K562 (cell line): ENCODE measurements around the gene TLE4. TPM values are rescaled to one million over a fixed set of nuclear protein-coding genes. Genes with fewer than 3 reads are reported as not detected.

Source experiments
- ATAC-seq: fragments of 200-7000 bp; cut with Tn5 transposase; 3 replicates; pipeline ENCODE4 v1.9.1; 2020; ENCODE audit warnings: moderate library complexity
- BruUV-seq: library from RNA; stranded (reverse); fragments of 400-500 nt; replicated peaks from 2 replicates; lab custom pipeline; 2021; lab: Mats Ljungman, UMichigan
- CTCF ChIA-PET: fragments of 300-600 bp; formaldehyde crosslinking; extraction: SDS; loops from one replicate; lab custom pipeline; 2021; ENCODE audit warnings: low intra/inter-chr PET ratio; lab: Yijun Ruan, JAX
- POLR2A ChIA-PET: fragments of 300-600, 350-650 bp; sonication (Branson Sonifier 250); formaldehyde crosslinking; extraction: SDS; loops from one replicate; lab custom pipeline; 2021; ENCODE audit warnings: antibody characterized with exemption, inconsistent platforms; lab: Yijun Ruan, JAX
- DNase-seq, 4 experiments: peaks; one replicate each; pipeline versions ENCODE4 v3.0.0 to v3.0.0-alpha.2; 2011 to 2018; ENCODE audit warnings: low spot score in 3 of 4, mixed read lengths in 3 of 4; ENCODE audit errors: extremely low read depth in 1 of 4
- FAIRE-seq: peaks from 2 replicates; lab custom pipeline; 2011; peaks lifted over from hg19 to GRCh38; lab: Jason Lieb, UNC
- H2AFZ ChIP-seq: 2 replicates; pipeline ENCODE4 v1.6.0; 2011; ENCODE audit warnings: low read depth, low read length, control low read depth, inconsistent platforms
- H3K27ac ChIP-seq: fragments of 200-600 bp; 3 replicates; pipeline ENCODE4 v1.8.0; 2011; ENCODE audit warnings: low read depth, mild to moderate bottlenecking, control low read depth, inconsistent platforms, low read length, moderate library complexity, mixed read lengths; ENCODE audit errors: extremely low read depth
- H3K27me3 ChIP-seq, 2 experiments: fragments of 300-600 bp in 1 of 2; 2 replicates in 1 of 2; 3 replicates in 1 of 2; pipeline versions ENCODE4 v1.6.0 to v1.8.0; 2011; ENCODE audit warnings: inconsistent platforms in 2 of 2, low read length in 2 of 2, mild to moderate bottlenecking in 1 of 2, mixed read lengths in 1 of 2, moderate library complexity in 1 of 2; ENCODE audit not compliant: control insufficient read depth in 2 of 2, insufficient read depth in 2 of 2
- H3K36me3 ChIP-seq: fragments of 300-600 bp; 3 replicates; pipeline ENCODE4 v1.8.0; 2011; ENCODE audit warnings: mild to moderate bottlenecking, low read length, inconsistent platforms; ENCODE audit not compliant: control insufficient read depth, insufficient read depth
- H3K4me1 ChIP-seq, 2 experiments: fragments of 200-600 bp in 1 of 2; replicated peaks in 1 of 2; 2 replicates in 1 of 2; 3 replicates in 1 of 2; pipeline versions ENCODE4 v1.5.1 to v1.8.0; 2011; ENCODE audit warnings: inconsistent platforms in 2 of 2, low read length in 2 of 2, mild to moderate bottlenecking in 1 of 2, mixed read lengths in 1 of 2, moderate library complexity in 1 of 2; ENCODE audit not compliant: control insufficient read depth in 2 of 2, insufficient read depth in 2 of 2
- H3K4me2 ChIP-seq: 2 replicates; pipeline ENCODE4 v1.6.1; 2011; ENCODE audit warnings: low read length, control low read depth, inconsistent platforms, mixed read lengths; ENCODE audit not compliant: insufficient read depth
- H3K4me3 ChIP-seq: fragments of 200-600 bp; sonication (generic), shearing (Covaris generic); 2 replicates; pipeline ENCODE4 v1.5.1; 2016; ENCODE audit warnings: control low read depth, inconsistent platforms
- H3K79me2 ChIP-seq: fragments of 200-600 bp; 3 replicates; pipeline ENCODE4 v1.8.0; 2011; ENCODE audit warnings: low read length, inconsistent platforms; ENCODE audit not compliant: control insufficient read depth, insufficient read depth
- H3K9ac ChIP-seq, 2 experiments: 2 replicates each; pipeline versions ENCODE4 v1.6.0 to v1.6.1; 2011; ENCODE audit warnings: low read depth in 2 of 2, low read length in 2 of 2, control low read depth in 1 of 2, inconsistent platforms in 1 of 2, mild to moderate bottlenecking in 1 of 2, mixed read lengths in 1 of 2; ENCODE audit not compliant: insufficient read depth in 1 of 2
- H3K9me1 ChIP-seq: one replicate; pipeline ENCODE4 v1.6.0; 2011; ENCODE audit warnings: inconsistent platforms, mild to moderate bottlenecking, low read length, moderate library complexity; ENCODE audit not compliant: control insufficient read depth, insufficient read depth
- H3K9me3 ChIP-seq: replicated peaks from 2 replicates; pipeline ENCODE4 v1.5.1; 2011; ENCODE audit warnings: low read depth, low read length, inconsistent platforms; ENCODE audit not compliant: control insufficient read depth, insufficient read depth
- H4K20me1 ChIP-seq: replicated peaks from 2 replicates; pipeline ENCODE4 v1.6.1; 2011; ENCODE audit warnings: low read length, inconsistent platforms, mixed read lengths; ENCODE audit not compliant: control insufficient read depth, insufficient read depth
- ADNP ChIP-seq: fragments of 200-800 bp; sonication (Bioruptor generic); IDR thresholded peaks from 2 replicates; pipeline ENCODE4 v1.6.1; 2016; ENCODE audit warnings: missing genetic modification characterization, missing compliant biosample characterization
- BACH1 ChIP-seq: fragments of 200-800 bp; sonication (Bioruptor generic); IDR thresholded peaks from 2 replicates; pipeline ENCODE4 v1.6.1; 2016; ENCODE audit warnings: missing genetic modification characterization, missing compliant biosample characterization
- BRD9 ChIP-seq: fragments of 450-650 bp; IDR thresholded peaks from 2 replicates; pipeline ENCODE4 v1.6.1; 2018; ENCODE audit warnings: low read depth; ENCODE audit not compliant: partially characterized antibody
- ESRRA ChIP-seq: fragments of 450-650 bp; IDR thresholded peaks from 2 replicates; pipeline ENCODE4 v1.6.1; 2014; ENCODE audit warnings: low read depth, mild to moderate bottlenecking, moderate library complexity, borderline replicate concordance
- HDAC8 ChIP-seq: fragments of 450-650 bp; IDR thresholded peaks from 2 replicates; pipeline ENCODE4 v1.6.1; 2016; ENCODE audit warnings: mild to moderate bottlenecking, missing genetic modification characterization, moderate library complexity, missing compliant biosample characterization
- LARP7 ChIP-seq: fragments of 450-650 bp; IDR thresholded peaks from 2 replicates; pipeline ENCODE4 v1.6.1; 2016
- MEF2D ChIP-seq: conservative IDR thresholded peaks from 2 replicates; pipeline ENCODE4 v1.6.1; 2016; ENCODE audit warnings: low read depth, missing genetic modification characterization, missing compliant biosample characterization
- PHF8 ChIP-seq: fragments of 200-600 bp; sonication (generic); IDR thresholded peaks from 2 replicates; pipeline ENCODE4 v1.6.1; 2012; ENCODE audit warnings: mixed run types, mild to moderate bottlenecking, inconsistent platforms, low read length, moderate library complexity, borderline replicate concordance
- POLR2AphosphoS2 ChIP-seq: IDR thresholded peaks from 2 replicates; pipeline ENCODE4 v1.6.1; 2012; ENCODE audit warnings: low read length, improper control_type of control experiment
- POLR2AphosphoS5 ChIP-seq: IDR thresholded peaks from 2 replicates; pipeline ENCODE4 v1.6.1; 2011; ENCODE audit warnings: mild to moderate bottlenecking, low read depth, low read length, moderate library complexity; ENCODE audit not compliant: control insufficient read depth, insufficient read depth
- RBM39 ChIP-seq: fragments of 200-400 bp; formaldehyde crosslinking; optimal IDR thresholded peaks from 2 replicates; pipeline ENCODE3; 2018; ENCODE audit warnings: low read depth, low read length
- RFX7 ChIP-seq: fragments of 250-450 bp; sonication (Bioruptor Pico); IDR thresholded peaks from 2 replicates; pipeline ENCODE4 v1.5.1; 2021; ENCODE audit warnings: mild to moderate bottlenecking
- SP2 ChIP-seq: IDR thresholded peaks from 2 replicates; pipeline ENCODE4 v1.6.1; 2011; ENCODE audit warnings: mild to moderate bottlenecking, low read depth, low read length, moderate library complexity; ENCODE audit not compliant: poor library complexity, severe bottlenecking; ENCODE audit errors: extremely low read depth
- SUPT5H ChIP-seq: fragments of 450-650 bp; IDR thresholded peaks from 2 replicates; pipeline ENCODE4 v1.6.1; 2016
- TCF3 ChIP-seq: sonication (generic); formaldehyde crosslinking; IDR thresholded peaks from 2 replicates; pipeline ENCODE4 v1.4.0; 2020; ENCODE audit warnings: mild to moderate bottlenecking, missing genetic modification reagents
- TCF7 ChIP-seq: sonication (generic); IDR thresholded peaks from 2 replicates; pipeline ENCODE4 v1.6.1; 2016; ENCODE audit warnings: antibody characterized with exemption, borderline replicate concordance
- ZNF766 ChIP-seq: fragments of 200-800 bp; sonication (Bioruptor generic); conservative IDR thresholded peaks from 2 replicates; pipeline ENCODE4 v1.6.1; 2016; ENCODE audit warnings: missing genetic modification characterization, missing compliant biosample characterization
- WGBS: fragments of 100-300 bp; shearing (Covaris generic); methylation state at CpG from one replicate; pipeline ENCODE4 v1.1.6; 2016; ENCODE audit warnings: low coverage, mixed read lengths; ENCODE audit not compliant: insufficient coverage; ENCODE audit errors: missing lambda C conversion rate; 5-methylcytosine and 5-hydroxymethylcytosine counted together
- in situ Hi-C: fragments of 300-500 bp; cut with MboI; formaldehyde crosslinking; loops from 4 replicates; pipeline ENCODE4 v1.15.0; 2018; ENCODE audit warnings: inconsistent platforms, mixed read lengths
- intact Hi-C: fragments of 100-400 bp; cut with micrococcal nuclease; formaldehyde crosslinking; loops from 2 replicates; pipeline ENCODE4 v1.14.2; 2022
- polyA plus RNA-seq, 8 experiments: library from polyadenylated mRNA; depleted of rRNA in 4 of 8; stranded (reverse) in 5 of 8; unstranded in 3 of 8; fragments of >200 nt; fragmentation: Nextera tagmentation in 2 of 8; fragmentation: Illumina TruSeq in 1 of 8; extraction: Ambion mirVana in 2 of 8; extraction: Trizol in 1 of 8; gene quantifications; 2 replicates each; pipeline versions ENCODE4 v1.2.1 to v1.2.3, GENCODE V29; 2011 to 2014; ENCODE audit warnings: inconsistent platforms in 1 of 8, missing spikeins in 1 of 8
- total RNA-seq, 7 experiments: library from RNA; depleted of rRNA in 6 of 7; stranded (reverse); fragments of >200 nt in 6 of 7; fragmentation: Illumina TruSeq in 2 of 7; extraction: Trizol in 2 of 7; gene quantifications; 2 replicates each; pipeline versions ENCODE4 v1.2.1 to v1.2.3, GENCODE V29; 2011 to 2021; ENCODE audit warnings: low replicate concordance in 1 of 7
- TF ChIP-seq, protein P1 (sequence below): fragments of 250-450 bp; sonication (Bioruptor Pico); IDR thresholded peaks from 2 replicates; pipeline ENCODE4 v1.8.0; 2021; ENCODE audit warnings: moderate library complexity, mild to moderate bottlenecking, inconsistent platforms
- TF ChIP-seq, protein P2 (sequence below): fragments of 450-650 bp; conservative IDR thresholded peaks from 2 replicates; pipeline ENCODE4 v1.6.1; 2016; ENCODE audit warnings: missing genetic modification characterization, low read depth, mild to moderate bottlenecking, control low read depth, missing compliant biosample characterization
- TF ChIP-seq, protein P3 (sequence below): fragments of 250-450 bp; sonication (Bioruptor Pico); IDR thresholded peaks from 2 replicates; pipeline ENCODE4 v1.8.0; 2021; ENCODE audit warnings: moderate library complexity, mild to moderate bottlenecking, inconsistent platforms

Gene TLE4
- total and polyA plus RNA-seq, 9 of the 15 experiments (the other 6 are each of a cell fraction or from before 2014, with no cell fraction given), result 1.1 to 8.8 (median 5.7) TPM

DNA sequence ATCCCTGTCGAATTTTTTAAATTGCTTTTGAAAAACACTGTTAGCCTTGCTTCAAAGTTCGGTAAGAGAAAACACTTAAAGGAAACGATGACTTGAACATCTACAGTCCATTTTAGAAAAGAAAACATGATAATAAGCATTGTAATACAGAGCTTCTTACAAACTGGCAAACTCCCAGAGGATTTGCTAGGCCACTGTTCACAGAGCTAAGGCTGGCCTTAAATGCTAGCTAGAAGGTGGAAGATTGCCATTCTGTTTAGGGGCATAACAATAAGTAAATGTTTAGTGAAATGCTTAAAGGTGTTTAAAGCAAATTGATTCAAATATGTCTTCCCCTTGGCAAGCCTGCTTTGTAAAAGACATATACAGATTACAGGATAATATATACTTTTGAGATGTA is 169.6 kb downstream of the TLE4 start (continued):
- no peak for TF ChIP-seq HDAC8 (tag)
- TF ChIP-seq, protein P1, sequence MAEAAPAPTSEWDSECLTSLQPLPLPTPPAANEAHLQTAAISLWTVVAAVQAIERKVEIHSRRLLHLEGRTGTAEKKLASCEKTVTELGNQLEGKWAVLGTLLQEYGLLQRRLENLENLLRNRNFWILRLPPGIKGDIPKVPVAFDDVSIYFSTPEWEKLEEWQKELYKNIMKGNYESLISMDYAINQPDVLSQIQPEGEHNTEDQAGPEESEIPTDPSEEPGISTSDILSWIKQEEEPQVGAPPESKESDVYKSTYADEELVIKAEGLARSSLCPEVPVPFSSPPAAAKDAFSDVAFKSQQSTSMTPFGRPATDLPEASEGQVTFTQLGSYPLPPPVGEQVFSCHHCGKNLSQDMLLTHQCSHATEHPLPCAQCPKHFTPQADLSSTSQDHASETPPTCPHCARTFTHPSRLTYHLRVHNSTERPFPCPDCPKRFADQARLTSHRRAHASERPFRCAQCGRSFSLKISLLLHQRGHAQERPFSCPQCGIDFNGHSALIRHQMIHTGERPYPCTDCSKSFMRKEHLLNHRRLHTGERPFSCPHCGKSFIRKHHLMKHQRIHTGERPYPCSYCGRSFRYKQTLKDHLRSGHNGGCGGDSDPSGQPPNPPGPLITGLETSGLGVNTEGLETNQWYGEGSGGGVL (CRISPR knock-in tag), result no peak
- TF ChIP-seq ZNF766 (CRISPR knock-in tag), result no peak
- no peak for TF ChIP-seq BACH1
- TF ChIP-seq SUPT5H, result no peak
- no peak for TF ChIP-seq ESRRA
- TF ChIP-seq POLR2AphosphoS2, result no peak

DNA sequence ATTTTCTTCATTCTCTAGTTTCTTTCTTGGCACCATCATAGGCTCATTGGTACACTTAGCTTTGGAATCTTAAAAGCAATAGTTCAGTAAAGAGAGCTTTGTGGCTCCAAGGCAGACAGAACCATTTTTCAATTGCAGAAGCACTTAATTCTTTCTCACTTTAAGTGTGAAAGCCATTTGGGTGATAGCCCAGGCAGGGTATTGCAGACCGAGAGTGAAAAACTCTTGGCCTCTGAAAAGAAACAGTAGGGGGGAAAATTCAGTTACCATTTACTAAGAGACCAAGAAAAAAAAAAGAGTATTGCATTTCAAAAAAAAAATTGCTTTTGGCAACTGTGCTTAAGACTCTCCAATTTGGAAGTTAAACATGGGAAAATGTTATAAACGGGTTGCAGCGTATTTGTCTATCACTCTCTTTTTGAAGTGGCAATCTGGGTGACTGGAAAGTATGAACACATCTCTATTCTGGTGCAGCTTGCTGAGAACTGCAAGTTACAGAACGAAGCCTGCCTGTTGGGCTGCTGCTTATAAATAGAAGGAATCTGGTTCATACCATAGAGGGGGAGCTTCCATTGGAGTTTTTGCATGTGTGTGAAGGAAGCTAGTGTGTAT is 170.5 kb downstream of the TLE4 start:
- FAIRE-seq (no peak), DNase-seq (no peak), ATAC-seq (no peak)
- Histone ChIP-seq H3K9me3 (no peaks in the 10 kb centered on the region), H3K9me1 (no peaks in the 10 kb centered on the region), H3K27ac (no peak overlapping the region), H3K79me2 (no peaks in the 10 kb centered on the region), H3K9ac (no peak overlapping the region), H3K27me3 (no peaks in the 10 kb centered on the region), H2AFZ (no peak overlapping the region), H3K4me1 (no peaks in the 10 kb centered on the region), H3K4me2 (no peak overlapping the region), H3K36me3 (no peaks in the 10 kb centered on the region), H4K20me1 (no peaks in the 10 kb centered on the region), H3K4me3 (no peak overlapping the region)
- intact Hi-C loops, result no loop called here
- in situ Hi-C loops, result no loop called here
- WGBS, result 8% methylated on average over 4 of the region's 4 CpGs
- CTCF ChIA-PET, result no interaction called here
- POLR2A ChIA-PET, result no interaction called here
- no TSS peak for BruUV-seq
- TF ChIP-seq RFX7 (CRISPR knock-in tag) (no peak), RBM39 (no peak), TCF7 (no peak), POLR2AphosphoS5 (no peak), PHF8 (no peak), MEF2D (tag) (no peak), ADNP (tag) (no peak), TCF3 (no peak), BRD9 (no peak), SP2 (no peak), LARP7 (no peak)
- TF ChIP-seq, protein P2, sequence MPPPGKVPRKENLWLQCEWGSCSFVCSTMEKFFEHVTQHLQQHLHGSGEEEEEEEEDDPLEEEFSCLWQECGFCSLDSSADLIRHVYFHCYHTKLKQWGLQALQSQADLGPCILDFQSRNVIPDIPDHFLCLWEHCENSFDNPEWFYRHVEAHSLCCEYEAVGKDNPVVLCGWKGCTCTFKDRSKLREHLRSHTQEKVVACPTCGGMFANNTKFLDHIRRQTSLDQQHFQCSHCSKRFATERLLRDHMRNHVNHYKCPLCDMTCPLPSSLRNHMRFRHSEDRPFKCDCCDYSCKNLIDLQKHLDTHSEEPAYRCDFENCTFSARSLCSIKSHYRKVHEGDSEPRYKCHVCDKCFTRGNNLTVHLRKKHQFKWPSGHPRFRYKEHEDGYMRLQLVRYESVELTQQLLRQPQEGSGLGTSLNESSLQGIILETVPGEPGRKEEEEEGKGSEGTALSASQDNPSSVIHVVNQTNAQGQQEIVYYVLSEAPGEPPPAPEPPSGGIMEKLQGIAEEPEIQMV (tag), result no peak
- TF ChIP-seq, protein P3, sequence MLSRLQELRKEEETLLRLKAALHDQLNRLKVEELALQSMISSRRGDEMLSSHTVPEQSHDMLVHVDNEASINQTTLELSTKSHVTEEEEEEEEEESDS (CRISPR knock-in tag), result no peak
